ENCODE data around the gene TRIP11.

TRIP11 gene

DNA sequence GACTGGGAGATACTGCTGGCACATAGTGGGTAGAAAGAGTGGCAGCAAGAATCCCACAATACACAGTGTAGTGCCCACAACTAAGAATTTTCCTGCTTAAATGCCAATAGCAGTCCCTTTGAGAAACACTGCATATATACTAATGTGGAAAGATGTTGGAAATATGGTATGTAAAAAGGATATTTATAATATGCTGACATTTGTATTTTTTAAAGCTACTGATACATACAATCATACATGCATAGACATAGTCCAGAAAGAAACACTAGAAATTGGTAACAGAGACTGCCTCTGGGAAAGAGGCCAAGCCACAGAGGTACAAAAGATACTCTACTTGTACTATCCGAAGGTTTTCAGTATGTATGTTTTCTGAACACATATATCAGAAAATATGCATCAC lies 30.3 kb downstream of the TRIP11 start:
- DNase-seq, result no peak

DNA sequence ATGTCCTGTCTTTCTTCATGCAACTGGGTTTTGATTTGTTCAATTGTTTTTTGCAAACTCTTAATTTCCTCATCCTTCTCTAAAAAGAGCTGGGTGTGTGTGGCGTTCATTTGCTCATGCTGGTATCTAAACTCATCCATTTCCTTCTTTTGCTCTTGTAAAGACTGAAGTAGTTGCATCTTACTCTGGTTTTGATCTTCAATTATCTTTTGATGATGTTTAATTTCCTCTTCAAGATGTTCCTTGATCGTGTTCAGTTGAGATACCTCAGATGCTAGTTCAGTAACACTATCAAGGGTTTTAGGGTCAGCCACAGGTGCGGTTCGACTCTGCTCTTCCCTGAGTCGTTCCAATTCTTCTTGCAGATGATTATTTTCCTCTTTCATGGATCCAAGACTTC lies 34.8 kb downstream of the TRIP11 start:
- no peak for DNase-seq

DNA sequence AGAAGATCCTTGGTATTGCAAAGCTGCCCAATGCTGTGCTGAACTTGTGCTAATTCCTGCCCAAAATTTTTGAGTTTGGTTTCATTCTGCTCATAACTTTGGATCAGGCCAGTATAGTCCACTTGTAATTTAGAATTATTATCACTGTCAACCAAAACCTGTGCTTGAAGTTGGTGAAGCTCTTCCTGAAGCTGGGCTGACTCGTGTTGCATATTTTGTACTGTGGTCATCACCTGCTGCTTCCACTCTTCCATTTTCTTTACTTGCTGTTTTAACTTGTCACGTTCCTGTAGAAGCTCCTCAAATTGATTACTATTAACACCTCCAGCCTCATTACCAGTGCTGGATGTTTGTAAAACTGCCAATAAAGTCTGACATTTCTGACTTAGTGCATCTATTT lies 35.8 kb downstream of the TRIP11 start:
- no peak for DNase-seq

DNA sequence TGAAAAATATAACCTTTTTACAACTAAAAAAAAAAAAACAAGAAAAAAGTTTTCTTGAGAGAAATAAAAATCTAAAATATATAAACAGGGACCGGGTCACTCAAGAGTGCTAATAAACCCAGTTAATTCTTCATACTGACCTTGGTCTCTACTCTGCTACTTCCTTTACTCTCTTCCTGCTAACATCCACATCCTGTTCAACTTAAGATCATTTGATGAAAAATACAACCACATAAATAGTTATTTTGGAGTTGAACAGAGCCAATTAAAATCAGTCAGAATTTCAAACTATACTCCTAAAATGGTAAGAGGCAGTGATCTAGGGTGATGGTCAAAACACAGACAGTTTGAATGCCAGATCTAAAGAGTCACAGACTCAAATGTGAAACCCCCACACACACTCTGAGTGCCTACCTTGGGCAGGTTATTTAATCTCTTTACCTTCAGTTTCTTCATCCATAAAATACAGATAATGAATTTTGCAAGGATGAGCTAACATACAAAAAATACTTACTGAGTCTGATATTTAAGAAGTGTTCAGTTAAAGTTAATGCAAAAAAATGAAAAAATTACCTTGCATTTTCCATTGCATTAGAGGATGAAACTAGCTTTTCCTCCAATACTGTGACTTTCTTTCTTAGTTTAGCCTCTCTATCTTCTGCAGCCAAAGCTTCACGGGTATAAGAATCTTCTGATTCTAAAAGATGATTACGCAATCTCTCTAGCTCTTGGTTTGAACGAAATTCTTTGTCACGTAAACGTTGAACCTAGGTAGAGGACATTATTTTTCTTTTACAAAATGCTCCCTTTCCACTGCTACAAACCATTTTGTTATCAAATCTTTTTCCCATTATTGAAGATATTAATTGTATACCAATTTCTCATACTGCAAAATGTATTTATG lies 40.9 kb downstream of the TRIP11 start:
- no peak for DNase-seq

DNA sequence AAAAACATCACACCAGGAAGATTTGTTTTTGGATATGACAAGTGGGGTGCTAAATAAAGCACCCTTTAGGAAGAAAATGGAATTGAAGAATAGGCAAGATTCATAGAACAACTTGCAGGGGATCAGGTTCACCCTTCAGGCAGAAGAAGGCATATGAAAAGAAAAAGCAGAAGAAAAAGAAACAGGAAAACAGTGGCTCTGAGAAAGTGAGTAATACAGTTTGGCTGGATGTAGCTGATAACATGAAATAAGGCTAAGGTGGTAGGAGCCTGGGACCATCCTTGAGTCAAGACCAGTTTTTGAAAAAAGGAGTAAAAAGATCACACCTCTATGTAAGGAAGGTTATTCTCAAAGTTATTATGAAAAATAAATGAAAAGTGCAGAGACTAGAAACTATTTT lies 42.4 kb downstream of the TRIP11 start:
- DNase-seq, result no peak

DNA sequence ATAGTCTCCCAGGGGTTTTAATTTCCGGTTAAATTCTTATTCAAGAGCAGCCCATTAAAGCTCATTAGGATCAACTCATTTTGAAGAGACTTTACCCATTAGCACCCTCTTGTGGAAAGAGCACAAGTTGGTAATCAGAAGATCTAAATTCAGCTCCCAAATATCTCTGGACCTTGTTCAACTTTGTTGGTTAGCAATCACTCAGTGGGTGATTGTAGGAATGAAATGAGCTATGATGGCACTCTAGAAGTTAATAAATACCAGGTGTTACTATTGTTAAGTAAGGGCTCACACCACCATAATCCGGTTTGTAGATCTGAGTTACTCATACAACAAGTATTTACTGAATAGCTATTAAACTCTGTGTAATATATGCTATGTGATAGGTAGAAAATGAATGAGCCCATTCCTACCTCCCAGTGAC lies 42.9 kb downstream of the TRIP11 start:
- DNase-seq, result peak; percentile 63

DNA sequence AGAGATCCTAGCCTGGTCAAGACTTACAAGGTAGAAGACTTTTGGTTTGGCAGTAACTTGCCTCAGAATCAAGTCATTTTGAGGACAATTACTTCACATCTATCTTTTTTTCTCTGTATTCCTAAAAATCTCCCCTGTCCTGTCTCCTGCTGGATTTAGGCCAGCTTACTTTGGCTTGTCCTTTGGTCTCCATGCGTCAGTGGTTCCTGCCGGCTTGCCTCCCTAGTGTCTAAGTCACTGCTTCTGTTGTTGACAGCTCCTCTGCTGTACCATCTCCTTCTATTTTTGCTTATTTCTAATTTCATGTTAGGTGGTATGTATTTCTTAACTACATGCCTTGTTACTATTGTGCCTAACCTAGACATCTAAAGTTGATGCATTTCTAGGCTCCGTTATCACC lies 52.7 kb downstream of the TRIP11 start:
- no peak for DNase-seq

DNA sequence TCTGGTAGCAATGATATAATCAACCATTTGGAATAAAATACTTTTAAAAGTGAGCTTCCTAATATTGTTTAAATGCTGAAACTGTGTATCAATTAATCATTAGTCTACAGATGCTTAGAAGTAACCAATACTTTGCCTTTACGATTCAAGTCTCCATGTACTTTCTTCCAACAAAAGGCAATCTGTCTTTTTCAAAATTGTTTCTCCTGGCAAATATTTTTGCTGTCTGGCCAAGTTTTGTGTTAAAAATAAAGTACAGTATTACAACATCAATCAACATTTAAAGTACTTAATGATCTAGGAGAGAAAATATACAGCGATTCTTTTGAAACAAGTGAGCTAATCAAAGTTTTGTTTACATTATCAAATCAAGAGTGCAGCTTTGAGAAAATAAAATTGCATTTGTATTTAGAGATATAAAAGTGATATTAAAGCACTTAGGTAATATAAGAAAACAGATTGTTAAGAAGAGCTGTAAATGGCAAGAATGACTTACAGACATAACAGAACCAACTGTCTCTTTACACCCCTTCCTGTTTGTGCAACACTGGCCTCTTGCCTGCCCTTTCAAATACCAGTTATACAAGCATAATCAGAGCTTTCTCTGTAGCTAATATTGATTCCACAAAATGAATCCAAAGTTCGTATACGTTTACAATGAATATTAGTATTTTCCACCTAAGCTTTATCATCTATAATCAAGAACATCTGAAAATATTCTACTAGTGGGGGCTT lies 54.2 kb downstream of the TRIP11 start:
- DNase-seq, result no peak

DNA sequence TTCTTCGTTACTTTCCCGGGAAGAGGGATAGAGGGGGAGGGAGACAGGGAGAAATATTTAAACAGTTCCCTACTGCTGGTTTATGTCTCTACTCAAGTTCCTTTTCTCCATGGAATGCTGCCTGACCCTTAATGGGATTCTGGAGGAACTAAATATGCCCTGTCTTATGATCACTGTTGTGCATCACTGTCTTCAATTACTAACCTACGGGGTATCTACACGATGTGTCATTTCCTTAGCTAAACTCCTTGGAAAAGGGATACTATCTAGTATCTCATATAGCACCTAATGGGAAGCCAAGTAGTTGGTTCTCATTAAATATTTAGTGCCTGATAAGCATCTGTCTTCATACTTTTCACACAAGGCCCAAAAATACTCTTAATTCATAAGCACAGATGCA lies 54.9 kb downstream of the TRIP11 start:
- no peak for DNase-seq

DNA sequence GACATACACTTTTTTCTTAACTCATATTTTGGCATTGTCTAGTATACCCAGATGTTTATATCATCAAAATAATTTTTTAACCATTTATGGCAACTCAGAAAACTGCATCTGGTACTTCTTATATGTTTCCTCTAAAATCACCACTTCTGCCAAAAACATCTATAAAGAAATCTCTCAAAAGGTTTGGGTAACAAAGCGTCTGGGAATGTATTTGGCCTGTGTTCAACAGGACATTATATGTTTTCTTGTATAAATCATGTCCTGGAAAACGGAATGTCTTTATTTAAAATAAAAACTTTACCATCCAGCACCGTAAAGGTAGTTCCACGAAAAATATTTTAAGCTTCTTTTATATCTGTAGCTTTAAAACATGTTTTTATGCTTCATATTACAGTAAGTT lies 56.3 kb downstream of the TRIP11 start:
- no peak for DNase-seq

DNA sequence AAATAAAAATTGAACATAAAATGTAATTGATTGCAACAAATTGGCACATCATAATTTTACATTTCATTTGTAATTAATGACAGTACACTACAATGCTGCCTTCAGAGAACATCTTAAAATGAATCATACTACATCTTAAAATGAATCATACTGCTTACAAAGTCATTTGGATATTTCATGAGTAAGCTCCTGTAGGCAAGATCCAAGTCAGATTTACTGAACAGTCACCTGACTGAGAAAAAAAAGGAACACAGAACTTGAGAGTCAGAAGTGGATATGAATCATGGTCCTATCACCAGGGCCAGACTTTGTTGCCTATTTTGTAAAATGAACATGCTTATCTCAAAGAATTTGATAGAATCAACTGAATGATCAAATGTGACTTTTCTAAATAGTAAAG lies 59.7 kb downstream of the TRIP11 start:
- DNase-seq, result peak; percentile 82

DNA sequence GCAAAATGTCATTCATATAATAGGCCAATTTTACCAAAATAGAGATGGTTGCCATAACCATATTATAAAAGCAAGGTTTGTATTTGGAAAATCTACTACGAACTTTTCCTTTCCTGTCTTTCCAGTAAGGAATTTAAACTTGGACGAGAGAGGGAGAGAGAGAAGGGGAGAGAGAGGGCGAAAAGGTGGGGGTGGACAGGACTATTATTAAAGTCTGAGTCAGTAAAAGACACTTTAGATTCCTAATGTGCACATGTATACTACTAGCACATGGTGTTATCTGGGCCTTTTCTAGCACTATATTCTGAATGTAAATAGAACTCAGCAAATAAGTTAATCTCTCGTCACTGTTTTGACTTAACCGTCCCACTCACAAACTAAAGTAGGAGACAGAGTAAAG lies 62.0 kb downstream of the TRIP11 start:
- DNase-seq, result no peak

DNA sequence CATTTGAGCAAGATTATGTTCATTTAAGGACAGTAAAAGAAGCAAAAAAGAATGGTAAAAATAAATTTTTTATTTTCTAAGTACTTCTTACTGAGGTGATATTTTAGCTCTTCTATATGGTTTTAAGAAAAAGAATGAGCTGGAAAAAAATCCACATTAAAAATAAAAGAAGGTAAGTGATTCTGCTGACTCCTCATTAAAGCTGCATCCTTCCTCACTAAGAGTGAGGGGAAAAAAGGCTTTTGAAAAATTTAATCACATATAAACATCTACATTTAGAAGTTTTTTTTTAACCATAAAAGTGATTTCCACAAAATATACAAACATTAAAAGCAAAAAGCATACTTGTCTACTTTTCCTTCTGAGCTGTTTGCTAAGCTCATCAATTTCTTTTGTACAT lies 64.1 kb downstream of the TRIP11 start:
- DNase-seq, result no peak

DNA sequence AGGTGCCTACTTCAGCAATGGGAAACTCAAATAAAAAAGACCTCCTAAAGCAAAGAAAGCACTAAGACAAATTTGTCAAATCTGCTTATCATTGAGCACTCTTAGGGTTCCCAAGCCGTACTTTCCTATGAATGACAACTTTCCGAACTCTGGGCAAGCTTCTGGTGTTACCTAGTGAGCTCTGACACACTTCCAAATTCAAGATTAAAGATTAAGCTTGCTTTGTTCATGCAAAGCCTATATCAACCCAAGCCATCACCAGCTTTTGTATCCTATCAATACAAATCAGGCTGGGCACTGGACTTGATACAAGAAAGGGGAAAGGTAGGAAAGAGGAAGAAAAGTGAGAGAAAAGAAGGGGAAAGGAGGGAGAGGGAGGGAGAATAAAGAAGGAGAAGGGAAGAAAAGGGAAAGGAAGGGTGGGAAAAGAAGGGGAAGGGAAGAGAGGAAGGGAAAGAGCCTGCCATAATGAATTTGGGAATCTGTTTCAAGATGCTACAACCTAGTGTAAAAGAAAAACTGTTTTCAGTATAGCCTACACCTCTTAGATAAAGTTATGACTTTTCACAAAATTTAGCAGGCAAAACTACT lies 68.6 kb downstream of the TRIP11 start:
- DNase-seq, result no peak

DNA sequence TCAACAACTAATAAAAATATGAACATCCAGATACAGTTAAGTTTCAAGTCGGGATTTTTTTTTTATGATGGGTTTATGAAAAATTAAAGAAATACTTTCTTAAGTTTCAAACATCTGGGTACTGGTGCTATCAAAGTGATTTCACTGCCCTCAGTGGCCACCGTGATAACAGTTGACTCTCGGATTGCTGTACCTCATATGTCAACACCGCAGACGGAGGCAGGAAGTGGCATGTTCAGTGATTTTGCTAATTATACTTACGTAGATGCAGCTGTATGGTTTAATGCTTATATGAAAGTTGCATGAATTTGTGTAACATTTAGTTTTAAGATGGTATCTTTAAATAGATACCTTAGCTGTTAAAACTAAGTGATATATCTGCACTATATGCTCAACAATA lies 71.6 kb downstream of the TRIP11 start:
- no peak for DNase-seq

DNA sequence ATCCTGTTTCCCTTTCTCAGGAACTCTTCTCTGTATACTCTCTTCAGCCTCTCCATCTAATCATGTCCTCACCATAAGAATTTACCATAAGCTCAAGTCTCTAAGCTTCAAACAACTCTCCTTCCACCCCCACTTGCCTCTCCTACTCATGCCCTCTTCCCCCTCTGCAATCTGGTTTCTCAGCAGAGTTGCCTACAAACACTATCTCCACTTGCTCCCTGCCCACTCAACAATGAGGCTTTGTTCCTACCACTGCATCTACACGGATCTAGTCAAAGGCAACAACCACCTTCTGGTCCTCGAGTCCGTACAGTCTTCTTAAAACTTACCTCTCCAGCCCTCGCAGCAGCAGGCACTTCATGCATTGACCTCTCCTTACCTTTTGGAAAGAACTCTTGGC lies 75.1 kb downstream of the TRIP11 start:
- no peak for DNase-seq

DNA sequence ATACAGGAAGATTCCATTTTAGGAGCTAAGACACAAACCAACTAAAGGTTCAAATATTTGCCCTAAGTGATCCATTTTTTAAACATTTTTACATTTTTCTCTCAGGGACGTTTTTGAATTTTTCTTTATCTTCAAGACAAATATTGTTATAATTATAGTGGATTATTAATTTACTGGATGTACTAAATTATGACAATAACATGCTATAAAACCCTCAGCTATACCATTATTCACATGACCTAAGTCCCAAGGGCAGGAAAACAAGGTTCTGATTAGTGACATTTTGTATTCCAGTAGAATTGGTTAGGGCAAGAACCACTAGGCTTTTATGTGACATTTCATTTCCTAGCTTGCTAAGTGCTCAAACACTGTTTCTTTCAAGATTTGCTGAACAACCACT lies 75.8 kb downstream of the TRIP11 start:
- DNase-seq, result no peak

DNA sequence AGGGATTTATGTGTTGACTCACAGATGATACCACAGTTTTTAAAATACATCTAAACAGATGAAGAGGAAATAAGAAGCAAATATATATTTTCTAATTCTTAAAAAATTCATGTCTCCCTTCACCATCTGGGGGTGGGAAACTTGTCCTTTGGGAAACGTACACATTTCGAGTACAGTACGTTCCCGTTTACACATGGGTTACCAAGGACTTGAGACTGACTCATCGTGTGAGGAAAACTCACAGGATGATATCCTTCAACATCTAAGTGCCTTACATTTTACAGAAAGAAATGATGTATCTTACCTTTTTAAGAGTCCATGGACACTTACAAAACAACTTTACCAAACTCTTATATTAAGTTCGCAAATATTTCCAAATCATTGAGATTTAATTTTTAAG lies 76.4 kb downstream of the TRIP11 start:
- no peak for DNase-seq

DNA sequence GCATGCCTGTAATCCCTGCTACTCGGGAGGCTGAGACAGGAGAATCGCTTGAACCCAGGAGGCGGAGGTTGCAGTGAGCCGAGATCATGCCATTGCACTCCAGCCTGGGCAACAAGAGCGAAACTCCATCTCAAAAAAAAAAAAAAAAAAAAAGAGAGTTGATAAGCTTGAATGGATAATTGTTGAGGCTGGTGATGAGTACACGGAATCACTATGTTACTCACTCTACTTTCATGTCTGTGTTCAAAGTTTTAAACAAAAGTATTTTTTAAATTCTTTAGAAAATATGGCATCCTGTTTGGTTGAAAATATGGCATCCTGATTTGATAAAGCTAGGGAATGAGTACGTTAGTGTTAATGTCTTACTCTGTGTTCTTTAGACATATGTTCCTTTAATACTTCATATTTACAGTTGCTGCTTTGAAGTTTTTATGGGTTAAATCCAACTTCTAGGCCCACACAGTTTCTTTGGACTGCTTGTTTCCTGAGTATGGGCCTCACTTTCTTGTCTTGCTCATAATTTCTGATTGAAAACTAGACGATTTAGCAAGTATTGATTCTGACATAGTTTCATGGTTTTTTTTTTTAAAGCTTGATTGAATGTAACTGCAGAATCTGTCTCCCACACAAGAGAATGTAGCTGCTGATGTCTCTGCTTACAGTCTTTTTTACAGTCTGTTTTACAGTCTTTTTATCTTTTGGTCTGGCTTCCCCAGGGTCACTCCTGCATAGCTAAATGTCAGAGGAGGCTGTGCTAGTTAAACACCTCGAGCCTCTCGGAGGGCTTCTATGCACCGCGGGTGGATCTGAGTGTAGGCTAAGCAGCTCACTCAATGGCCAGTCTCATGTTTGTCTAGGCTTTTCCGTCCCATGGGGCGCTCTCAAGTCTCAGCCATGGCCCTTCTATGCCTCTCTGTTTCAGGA lies 78.3 kb downstream of the TRIP11 start:
- no peak for DNase-seq

DNA sequence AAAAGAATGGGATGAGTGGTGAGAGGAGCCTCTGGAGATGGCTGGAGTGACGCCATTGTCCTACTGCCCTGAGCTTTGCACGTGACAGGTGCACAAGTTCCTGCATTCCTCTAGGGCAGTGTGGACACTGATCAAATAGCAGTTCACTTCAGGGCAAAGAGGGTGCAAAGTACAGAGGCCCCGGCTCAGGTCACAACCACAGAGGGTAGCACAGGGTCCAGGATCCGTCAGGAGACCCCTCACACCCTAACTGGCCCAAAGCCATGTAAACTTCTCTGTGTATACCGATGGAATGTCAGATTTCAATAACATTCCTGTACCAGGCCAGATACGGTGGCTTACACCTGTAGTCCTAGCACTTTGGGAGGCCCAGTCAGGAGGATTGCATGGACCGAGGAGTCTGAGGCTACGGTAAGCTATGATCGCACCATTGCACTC lies 82.0 kb downstream of the TRIP11 start:
- DNase-seq, result no peak

DNA sequence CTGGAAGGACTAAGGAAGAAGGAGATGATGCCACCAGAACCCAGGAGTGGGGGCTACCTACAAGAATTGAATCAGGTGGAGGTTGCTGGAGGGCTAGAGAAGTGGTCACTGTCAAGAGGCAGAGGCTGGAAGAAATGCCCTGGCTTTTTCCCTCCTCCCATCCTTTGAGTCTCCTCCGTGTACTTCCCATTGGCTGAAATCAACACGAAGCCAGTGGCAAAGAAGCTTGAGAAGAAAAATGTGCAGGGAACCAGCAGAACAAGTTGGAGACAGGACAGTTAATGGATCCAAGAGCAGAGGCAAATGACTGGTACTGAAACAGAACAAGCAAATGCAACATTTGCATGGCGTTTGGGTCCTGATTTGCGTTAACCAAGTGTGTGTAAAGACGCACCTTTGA lies 83.2 kb downstream of the TRIP11 start:
- DNase-seq, result no peak

DNA sequence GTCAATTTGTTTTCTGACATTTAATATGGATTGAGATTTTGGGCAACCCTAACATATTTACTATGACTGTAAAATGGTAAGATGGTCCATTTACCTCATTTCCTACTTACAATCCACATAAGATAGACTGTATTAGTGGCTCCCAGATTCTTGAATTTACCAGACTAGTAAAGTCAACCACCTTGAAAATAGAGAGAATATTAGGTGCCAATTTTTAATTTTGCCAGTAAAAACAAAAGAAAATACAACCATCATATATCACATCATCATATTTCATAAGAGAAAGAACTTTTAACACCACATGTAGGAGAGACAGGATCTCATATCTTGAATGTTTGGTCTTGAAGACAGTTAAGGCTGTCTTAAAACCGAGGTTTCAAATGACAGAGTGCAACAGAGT lies 84.7 kb downstream of the TRIP11 start:
- DNase-seq, result no peak

All from amniotic stem cell (primary cell).